Pancreas (tissue), 10 donors: Measurements from ENCODE around the gene CNTNAP5. TPM values are rescaled to one million over a fixed set of nuclear protein-coding genes. Genes with fewer than 3 reads are reported as not detected.
A peak's percentile ranks its signal among the peaks of the same experiment; 100 is the strongest.

ENCODE experiments used
- ATAC-seq, 4 donors: fragments of 200-7000 bp; cut with Tn5 transposase; one replicate each; pipeline versions ENCODE4 v1.8.0 to v1.9.1; 2020; ENCODE audit warnings: mild to moderate bottlenecking in 4 of 4, moderate library complexity in 4 of 4
- DNase-seq, 6 donors: peaks; one replicate each; pipeline ENCODE4 v3.0.0-alpha.2; 2020
- FAIRE-seq: peaks from 2 replicates; lab custom pipeline; 2012; peaks lifted over from hg19 to GRCh38; lab: Jason Lieb, UNC
- H3K27ac ChIP-seq, 4 donors: fragments of 200-600 bp; sonication (generic); 1 replicate in 3 of 4; 2 replicates in 1 of 4; pipeline versions ENCODE4 v1.5.0 to v1.8.0; 2020
- H3K27me3 ChIP-seq, 4 donors: fragments of 200-600 bp; one replicate each; pipeline ENCODE4 v1.8.0; 2021
- H3K36me3 ChIP-seq, 3 donors: fragments of 200-600 bp; sonication (generic) in 1 of 3; one replicate each; pipeline versions ENCODE4 v1.5.0 to v1.8.0; 2020 to 2021
- H3K4me1 ChIP-seq, 3 donors: fragments of 200-600 bp; one replicate each; pipeline ENCODE4 v1.8.0; 2021
- H3K4me3 ChIP-seq, 4 donors: fragments of 200-600 bp; sonication (generic) in 2 of 4; one replicate each; pipeline versions ENCODE4 v1.5.0 to v1.8.0; 2020 to 2021
- H3K9me3 ChIP-seq, 4 donors: fragments of 200-600 bp; one replicate each; pipeline ENCODE4 v1.8.0; 2021
- WGBS, 2 donors: extraction: QIAGEN DNeasy Blood & Tissue Kit; methylation state at CpG; one replicate each; pipeline ENCODE4 v1.1.7; 2013; 5-methylcytosine and 5-hydroxymethylcytosine counted together
- intact Hi-C, 3 donors: fragments of 100-400 bp; cut with DNase I; formaldehyde crosslinking; loops; one replicate each; pipeline versions ENCODE4 v1.11.1 to v1.14.2; 2022
- polyA plus RNA-seq, 2 donors: library from polyadenylated mRNA; stranded (reverse); fragments of 200-250 nt; gene quantifications; one replicate each; pipeline ENCODE4 v1.2.3, GENCODE V29; 2013
- total RNA-seq, 6 donors: library from RNA; stranded (reverse); fragmentation: NEBNext Ultra II Directional in 4 of 6; extraction: Animal tissue kit (Norgen Biotek cat#: 25700) in 4 of 6; gene quantifications; one replicate each; pipeline versions ENCODE4 v1.2.1 to v1.2.4, GENCODE V29; 2021 to 2023
- TF ChIP-seq, protein P1 (sequence below), 4 donors: fragments of 200-600 bp; sonication (generic) in 3 of 4; IDR thresholded peaks; one replicate each; pipeline versions ENCODE4 v1.5.0 to v1.8.0; 2021; ENCODE audit warnings: antibody characterized with exemption in 4 of 4
- donor health status: healthy with polysubstance abuse.
- donor health status: DM: no; HTN: no; CAD: no; lungs with moderate emphysema.
- donor health status: DM: no; HTN: no; CAD: no.
- donor health status: control.
- donor health status: control.
- donor health status: Bipolar disorder and iron deficiency.
- donor health status: DM: yes; HTN: yes; CAD: no.
- donor health status: DM: no; HTN: no; CAD: no.
- donor health status: DM: no; HTN: no; CAD: no.
- donor health status: DM: yes; HTN: yes; CAD: no.

The CNTNAP5 gene
- total and polyA plus RNA-seq, 8 donors, result 0.05 to 0.43 (median 0.12) TPM

DNA sequence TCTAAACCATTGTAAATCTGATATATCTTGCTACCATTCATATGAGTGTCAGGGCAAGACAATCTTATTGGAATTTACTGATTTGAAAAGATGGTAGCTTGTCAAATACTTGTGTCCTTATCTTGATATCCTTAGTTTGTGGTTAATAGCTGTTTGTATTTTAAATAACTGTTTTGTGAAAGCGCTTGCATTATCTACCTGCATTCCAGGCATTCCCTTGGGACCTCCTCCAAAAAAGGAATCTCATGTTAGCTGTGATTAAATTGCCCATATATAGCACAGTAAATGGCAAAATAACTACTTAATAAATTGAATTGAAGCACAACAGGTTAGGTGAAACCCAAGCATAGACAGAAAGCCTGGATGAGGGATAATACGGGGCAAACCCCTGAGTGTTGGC is 13.9 kb downstream of the CNTNAP5 start:
- Histone ChIP-seq H3K36me3 (no peaks in the 10 kb centered on the region), H3K4me1 (no peaks in the 10 kb centered on the region), H3K4me3 (no peak overlapping the region), H3K9me3 (no peaks in the 10 kb centered on the region), H3K27ac (no peak overlapping the region), H3K27me3 (no peaks in the 10 kb centered on the region)
- DNase-seq (no peak), ATAC-seq (no peak), FAIRE-seq (no peak)
- WGBS, 2 donors, result 20 to 22% methylated on average over 2 of the region's 2 CpGs
- intact Hi-C loops, result no loop called here
- TF ChIP-seq, protein P1, sequence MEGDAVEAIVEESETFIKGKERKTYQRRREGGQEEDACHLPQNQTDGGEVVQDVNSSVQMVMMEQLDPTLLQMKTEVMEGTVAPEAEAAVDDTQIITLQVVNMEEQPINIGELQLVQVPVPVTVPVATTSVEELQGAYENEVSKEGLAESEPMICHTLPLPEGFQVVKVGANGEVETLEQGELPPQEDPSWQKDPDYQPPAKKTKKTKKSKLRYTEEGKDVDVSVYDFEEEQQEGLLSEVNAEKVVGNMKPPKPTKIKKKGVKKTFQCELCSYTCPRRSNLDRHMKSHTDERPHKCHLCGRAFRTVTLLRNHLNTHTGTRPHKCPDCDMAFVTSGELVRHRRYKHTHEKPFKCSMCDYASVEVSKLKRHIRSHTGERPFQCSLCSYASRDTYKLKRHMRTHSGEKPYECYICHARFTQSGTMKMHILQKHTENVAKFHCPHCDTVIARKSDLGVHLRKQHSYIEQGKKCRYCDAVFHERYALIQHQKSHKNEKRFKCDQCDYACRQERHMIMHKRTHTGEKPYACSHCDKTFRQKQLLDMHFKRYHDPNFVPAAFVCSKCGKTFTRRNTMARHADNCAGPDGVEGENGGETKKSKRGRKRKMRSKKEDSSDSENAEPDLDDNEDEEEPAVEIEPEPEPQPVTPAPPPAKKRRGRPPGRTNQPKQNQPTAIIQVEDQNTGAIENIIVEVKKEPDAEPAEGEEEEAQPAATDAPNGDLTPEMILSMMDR (IDR thresholded peaks at IDR 0.05), result no peak

DNA sequence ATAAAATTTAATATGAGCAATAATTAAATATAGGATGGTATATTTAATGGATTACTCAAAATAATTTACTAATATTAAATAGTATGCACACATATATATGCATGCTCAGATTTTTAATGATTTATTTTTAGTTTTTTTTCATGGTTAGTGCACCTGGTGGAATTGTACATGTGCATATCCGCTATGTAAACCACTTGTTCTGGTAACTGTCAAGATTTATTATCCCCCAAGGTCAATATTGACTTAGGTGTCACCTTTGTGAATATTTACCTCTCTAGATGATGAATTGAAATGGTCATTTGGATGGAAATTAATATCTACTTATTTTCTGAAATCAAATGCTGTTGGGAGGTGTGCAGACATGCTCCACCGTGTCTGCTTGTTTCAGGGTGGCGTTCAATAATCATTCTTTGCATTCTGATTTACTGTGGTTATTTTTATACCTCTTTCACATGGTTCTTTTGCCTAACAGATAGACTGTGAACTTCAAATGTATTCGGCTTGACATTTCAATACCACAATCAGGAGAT is 14.7 kb downstream of the CNTNAP5 start:
- no peak for DNase-seq
- Histone ChIP-seq H3K36me3 (no peaks in the 10 kb centered on the region), H3K4me1 (no peaks in the 10 kb centered on the region), H3K27ac (no peak overlapping the region), H3K27me3 (no peaks in the 10 kb centered on the region), H3K9me3 (no peaks in the 10 kb centered on the region), H3K4me3 (no peak overlapping the region)
- TF ChIP-seq, protein P1 (IDR thresholded peaks at IDR 0.05), result no peak
- WGBS, 2 donors, result 15 to 21% methylated on average over 4 of the region's 4 CpGs
- intact Hi-C loops, result no loop called here
- no peak for FAIRE-seq
- ATAC-seq, result peak in 2 of 4 donors; percentile 44 to 54

DNA sequence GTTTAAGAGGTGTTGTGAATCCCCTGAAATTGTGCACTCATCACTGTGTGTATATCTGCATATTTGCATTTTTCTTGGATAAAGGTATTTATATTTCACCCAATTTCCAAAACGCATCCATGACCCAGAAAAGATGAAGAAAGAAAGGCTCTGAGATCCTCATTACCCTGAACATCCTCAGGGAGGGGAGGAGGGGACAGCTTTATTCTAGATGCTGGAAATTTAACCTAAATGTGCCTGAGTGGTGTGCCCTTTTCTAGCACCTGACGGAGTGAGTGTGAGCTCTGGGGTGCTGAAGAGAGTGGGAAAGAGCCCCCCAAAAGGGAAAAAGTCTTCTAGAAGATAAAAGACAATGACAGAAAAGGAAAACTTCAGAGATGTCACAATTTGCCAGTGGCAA is 20.8 kb downstream of the CNTNAP5 start:
- intact Hi-C loops, result no loop called here
- H3K4me1 ChIP-seq, result no peaks in the 10 kb centered on the region
- H3K27ac ChIP-seq, result no peak overlapping the region
- no peak for DNase-seq
- H3K4me3 ChIP-seq, result no peak overlapping the region
- 50 to 71% methylated on average over 2 of the region's 2 CpGs for WGBS, 2 donors
- no peaks in the 10 kb centered on the region for H3K27me3 ChIP-seq
- no peak for ATAC-seq
- no peaks in the 10 kb centered on the region for H3K9me3 ChIP-seq
- FAIRE-seq, result no peak
- TF ChIP-seq, protein P1 (IDR thresholded peaks at IDR 0.05), result no peak
- no peaks in the 10 kb centered on the region for H3K36me3 ChIP-seq

DNA sequence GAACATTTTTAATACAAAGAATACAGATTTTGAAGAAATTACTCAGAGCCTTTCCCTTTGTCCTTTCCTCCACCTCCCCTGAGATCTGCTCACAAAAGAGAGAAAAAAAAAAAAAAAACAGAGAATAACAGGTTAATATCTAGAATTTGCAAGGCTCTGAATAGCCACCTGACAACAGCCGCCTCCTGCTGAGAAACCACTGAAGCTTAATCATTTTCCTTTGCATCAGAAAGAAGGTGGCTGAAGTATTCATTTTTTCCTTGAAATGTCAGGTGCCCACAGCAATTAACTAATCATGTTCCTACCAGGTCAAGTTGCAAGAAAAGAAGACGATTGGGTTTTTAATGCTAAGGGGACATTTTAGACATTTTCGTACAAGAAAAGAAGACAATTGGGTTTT is 21.2 kb downstream of the CNTNAP5 start:
- TF ChIP-seq, protein P1 (IDR thresholded peaks at IDR 0.05), result no peak
- H3K27me3 ChIP-seq, result no peaks in the 10 kb centered on the region
- no peaks in the 10 kb centered on the region for H3K4me1 ChIP-seq
- no peaks in the 10 kb centered on the region for H3K36me3 ChIP-seq
- no peak overlapping the region for H3K27ac ChIP-seq
- ATAC-seq (no peak), FAIRE-seq (no peak), DNase-seq (no peak)
- H3K9me3 ChIP-seq, result no peaks in the 10 kb centered on the region
- intact Hi-C loops, result no loop called here
- no peak overlapping the region for H3K4me3 ChIP-seq
- WGBS, 2 donors, result 58 to 67% methylated on average over 3 of the region's 3 CpGs

DNA sequence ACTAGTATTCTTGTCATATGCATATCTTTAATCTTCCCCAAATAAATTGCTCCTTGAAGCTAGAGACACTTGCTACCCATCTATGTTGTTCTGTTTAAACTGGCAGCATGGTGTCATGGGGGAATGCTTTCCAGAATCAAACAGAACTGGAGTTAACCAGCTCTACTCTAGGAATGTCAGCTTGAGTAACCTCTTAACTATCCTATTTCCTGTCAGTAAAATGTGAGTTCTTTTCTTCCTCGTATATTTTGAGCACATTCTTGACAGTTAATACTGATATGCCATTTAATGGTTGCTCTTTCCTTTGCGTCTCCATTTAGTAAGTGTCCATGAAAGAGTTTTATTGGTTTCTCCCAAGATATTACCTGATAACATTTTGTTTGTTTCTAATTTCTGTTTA is 23.0 kb downstream of the CNTNAP5 start:
- Histone ChIP-seq H3K36me3 (no peaks in the 10 kb centered on the region), H3K4me3 (no peak overlapping the region), H3K27ac (no peak overlapping the region), H3K4me1 (no peaks in the 10 kb centered on the region), H3K27me3 (no peaks in the 10 kb centered on the region), H3K9me3 (no peaks in the 10 kb centered on the region)
- intact Hi-C loops, result no loop called here
- TF ChIP-seq, protein P1 (IDR thresholded peaks at IDR 0.05), result no peak
- FAIRE-seq (no peak), DNase-seq (no peak), ATAC-seq (no peak)
- 46 to 55% methylated on average over 2 of the region's 2 CpGs for WGBS, 2 donors
